ENCODE data around the gene AFG1L. TPM values are rescaled to one million over a fixed set of nuclear protein-coding genes. Genes with fewer than 3 reads are reported as not detected.
A peak's percentile ranks its signal among the peaks of the same experiment; 100 is the strongest.

The AFG1L gene
- total RNA-seq, 2 donors from 2014 or later = 4.6 to 5.0 TPM

DNA sequence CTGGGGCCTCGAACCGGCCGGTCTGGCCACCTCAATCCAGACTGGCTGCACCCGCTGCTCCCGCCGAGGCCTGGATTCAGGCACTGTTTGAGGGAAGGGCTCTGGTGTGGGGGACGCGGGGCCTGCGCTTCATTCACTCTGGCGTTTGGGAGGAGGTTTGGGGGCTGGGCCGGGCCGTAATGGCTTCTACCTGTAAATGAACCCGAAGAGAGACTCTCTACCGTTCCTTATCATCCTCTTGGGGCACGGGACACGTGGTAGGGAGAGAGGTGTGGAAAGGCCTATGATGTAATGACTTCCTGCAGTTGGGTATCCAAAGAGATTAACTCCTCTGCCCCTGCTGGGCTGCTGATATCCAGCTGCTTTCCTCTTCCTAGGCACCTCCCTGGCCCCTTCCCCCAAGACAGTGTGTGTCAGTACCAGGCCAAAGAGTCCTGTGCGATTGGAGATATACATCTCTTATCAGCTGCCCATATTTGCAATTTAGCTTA lies 267.7 kb downstream of the AFG1L start:
- Mint-ChIP-seq H3K27ac (peak overlapping the region; percentile 22 to 82), H3K9me3 (no peaks in the 10 kb centered on the region), H3K4me3 (peak overlapping the region; percentile 94), H3K36me3 (peaks cover 8% of the 10 kb centered on the region), H3K4me1 (ENCODE audit: low read depth in 2 of 2) (peaks cover 50 to 61% of the 10 kb centered on the region in 2 donors), H3K27me3 (no peaks in the 10 kb centered on the region)
- ATAC-seq (no peak), DNase-seq (ENCODE audit: low spot score) (no peak)

DNA sequence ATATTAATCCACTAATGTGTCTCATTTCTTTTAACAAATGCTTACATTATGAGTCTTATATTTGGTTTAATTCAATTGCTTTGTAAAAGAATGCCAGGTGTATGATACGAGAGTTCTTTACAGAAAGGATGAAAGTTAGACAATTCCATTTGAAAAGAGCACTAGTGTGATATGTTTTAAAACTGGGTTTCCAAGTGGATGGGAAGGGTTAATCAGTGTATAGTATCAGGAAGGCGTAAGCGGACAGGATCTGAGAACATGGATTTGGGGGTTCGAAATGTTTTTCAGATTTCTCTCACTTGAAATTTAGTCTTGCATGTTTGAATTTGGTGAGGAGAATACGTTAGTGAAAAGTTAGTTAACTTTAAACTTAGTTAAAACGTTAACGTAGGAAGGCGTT lies 268.4 kb downstream of the AFG1L start:
- H3K4me3 Mint-ChIP-seq = peak overlapping the region; percentile 94
- H3K36me3 Mint-ChIP-seq = peaks cover 8% of the 10 kb centered on the region
- DNase-seq (ENCODE audit: low spot score) (no peak), ATAC-seq (no peak)
- H3K9me3 Mint-ChIP-seq = no peaks in the 10 kb centered on the region
- H3K27me3 Mint-ChIP-seq = no peaks in the 10 kb centered on the region
- H3K27ac Mint-ChIP-seq = peak overlapping the region; percentile 22 to 82
- peaks cover 54 to 66% of the 10 kb centered on the region in 2 donors for H3K4me1 Mint-ChIP-seq (ENCODE audit: low read depth in 2 of 2)

DNA sequence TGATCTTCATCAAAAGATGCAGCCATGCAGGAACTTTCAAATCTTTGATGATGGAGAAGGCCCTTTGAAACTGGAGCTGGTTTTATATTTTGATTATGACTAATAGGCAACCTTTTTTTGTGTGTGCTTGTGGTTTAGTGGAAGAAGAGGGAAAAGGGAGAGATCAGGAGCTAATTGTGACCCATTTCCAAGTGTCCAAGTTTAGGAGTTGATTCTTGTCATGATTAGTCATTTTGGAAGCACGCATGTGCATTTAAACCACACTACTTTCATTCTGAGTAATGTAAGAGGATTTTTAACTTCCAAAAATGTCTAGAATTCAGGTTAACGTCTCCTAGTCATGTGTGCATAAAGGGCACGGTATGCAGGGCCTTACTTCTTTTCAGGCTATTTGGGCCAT lies 269.3 kb downstream of the AFG1L start:
- no peak for ATAC-seq
- Mint-ChIP-seq H3K4me3 (peak overlapping the region; percentile 70), H3K27me3 (no peaks in the 10 kb centered on the region), H3K4me1 (ENCODE audit: low read depth in 2 of 2) (peaks cover 63 to 70% of the 10 kb centered on the region in 2 donors), H3K36me3 (peaks cover 8% of the 10 kb centered on the region), H3K27ac (peak overlapping the region; percentile 71 to 80), H3K9me3 (no peaks in the 10 kb centered on the region)
- peak; percentile 62 for DNase-seq (ENCODE audit: low spot score)

DNA sequence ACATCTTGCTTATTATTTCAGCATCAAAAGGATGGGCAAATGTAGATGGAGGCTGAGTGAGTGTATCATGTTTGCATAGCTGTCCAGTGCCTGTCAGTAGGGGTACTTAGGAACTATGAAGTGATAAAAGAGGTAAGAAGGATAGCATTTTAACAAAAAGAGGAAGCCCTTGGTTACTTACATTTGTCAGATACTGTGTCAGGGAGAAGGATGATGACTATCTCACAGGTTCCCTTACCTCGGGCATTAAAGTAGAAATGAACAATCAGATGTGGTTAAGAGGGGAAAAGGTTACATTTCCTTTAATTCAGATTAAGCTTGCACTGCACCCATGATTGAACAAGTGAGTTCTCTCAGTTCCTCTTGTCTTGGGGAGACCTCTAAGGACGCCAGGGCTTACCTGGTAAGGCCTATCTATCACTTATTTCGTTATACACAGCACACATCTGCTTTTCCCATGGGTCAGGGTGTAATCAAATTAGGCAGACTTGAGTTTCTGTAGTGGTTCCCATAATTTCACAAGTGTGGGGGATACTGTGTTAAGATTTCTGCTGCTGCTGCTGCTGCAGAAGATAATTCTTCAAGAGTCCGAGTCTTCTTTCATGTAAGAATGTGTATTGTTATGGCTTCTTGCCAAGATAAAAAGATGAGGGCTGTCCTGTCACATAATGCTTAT lies 270.4 kb downstream of the AFG1L start:
- Mint-ChIP-seq H3K27me3 (no peaks in the 10 kb centered on the region), H3K27ac (peak overlapping the region; percentile 71 to 80), H3K36me3 (peaks cover 8% of the 10 kb centered on the region), H3K4me1 (ENCODE audit: low read depth in 2 of 2) (peaks cover 67 to 74% of the 10 kb centered on the region in 2 donors), H3K9me3 (no peaks in the 10 kb centered on the region), H3K4me3 (peak overlapping the region; percentile 70)
- peak in 1 of 2 donors; percentile 37 for ATAC-seq
- DNase-seq (ENCODE audit: low spot score) = no peak

DNA sequence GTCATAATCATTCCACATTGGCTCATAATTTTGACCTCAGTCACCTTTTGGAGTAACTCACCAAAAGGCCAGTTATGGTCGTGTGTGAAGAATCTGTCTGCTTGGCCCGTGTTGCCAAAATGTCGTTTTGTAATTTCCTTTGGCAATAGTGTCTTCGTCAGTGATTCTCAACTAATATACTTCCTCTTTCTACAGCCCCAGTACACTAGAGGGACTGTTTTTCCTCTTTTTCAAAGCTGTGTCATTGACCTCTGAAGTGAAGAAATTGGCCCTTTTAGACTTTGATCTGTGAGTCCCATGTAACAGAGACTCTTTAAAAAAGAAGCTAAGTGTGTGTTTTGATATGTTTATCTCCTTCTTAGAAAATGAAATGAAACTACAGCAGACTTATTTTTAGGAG lies 271.0 kb downstream of the AFG1L start:
- peak overlapping the region; percentile 70 for H3K4me3 Mint-ChIP-seq
- H3K9me3 Mint-ChIP-seq = no peaks in the 10 kb centered on the region
- peaks cover 8% of the 10 kb centered on the region for H3K36me3 Mint-ChIP-seq
- H3K27ac Mint-ChIP-seq = peak overlapping the region; percentile 71 to 80
- peaks cover 67 to 75% of the 10 kb centered on the region in 2 donors for H3K4me1 Mint-ChIP-seq (ENCODE audit: low read depth in 2 of 2)
- DNase-seq (ENCODE audit: low spot score) (peak; percentile 63), ATAC-seq (peak; percentile 56 to 76)
- H3K27me3 Mint-ChIP-seq = no peaks in the 10 kb centered on the region

DNA sequence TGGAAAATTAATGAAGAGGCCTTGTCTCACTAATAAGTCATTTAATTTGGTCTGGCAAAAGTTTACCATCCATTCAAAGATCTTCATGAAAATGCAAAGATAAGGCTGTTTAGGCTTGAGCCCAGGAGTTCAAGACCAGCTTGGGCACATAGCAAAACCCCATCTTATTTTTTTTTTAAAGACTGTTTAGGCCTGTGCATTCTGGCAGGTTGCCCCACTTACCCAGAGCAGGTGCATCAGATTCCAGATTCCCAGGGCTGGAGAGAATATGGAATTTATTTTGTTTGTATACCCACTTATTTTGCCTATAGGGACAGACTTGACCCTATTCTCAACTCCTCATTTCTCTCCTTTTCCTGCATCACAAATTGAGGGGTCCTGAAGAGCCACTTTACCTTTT lies 271.6 kb downstream of the AFG1L start:
- H3K27ac Mint-ChIP-seq = peak overlapping the region; percentile 71 to 80
- peak overlapping the region; percentile 70 for H3K4me3 Mint-ChIP-seq
- peaks cover 8% of the 10 kb centered on the region for H3K36me3 Mint-ChIP-seq
- H3K4me1 Mint-ChIP-seq (ENCODE audit: low read depth in 2 of 2) = peaks cover 69 to 81% of the 10 kb centered on the region in 2 donors
- DNase-seq (ENCODE audit: low spot score) (no peak), ATAC-seq (no peak)
- H3K9me3 Mint-ChIP-seq = no peaks in the 10 kb centered on the region
- H3K27me3 Mint-ChIP-seq = no peaks in the 10 kb centered on the region

DNA sequence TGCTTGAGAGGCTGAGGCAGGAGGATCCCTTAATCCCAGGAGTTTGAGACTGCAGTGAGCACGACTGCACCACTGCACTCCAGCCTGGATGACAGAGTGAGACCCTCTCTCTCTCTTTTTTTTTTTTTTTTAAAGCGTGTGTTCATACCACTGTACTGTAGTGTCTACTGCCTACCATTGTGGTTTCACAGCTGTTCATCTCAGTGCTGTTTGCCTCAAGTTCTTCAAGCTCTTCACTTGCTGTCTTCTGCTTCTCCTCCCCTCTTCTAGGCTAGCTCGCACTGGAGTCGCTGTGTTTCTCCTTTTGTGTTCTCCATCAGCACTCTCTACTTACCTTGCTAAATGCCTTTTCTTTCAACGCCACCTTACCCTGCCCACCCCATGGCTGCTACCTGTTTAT lies 273.2 kb downstream of the AFG1L start:
- peak overlapping the region; percentile 44 to 80 for H3K27ac Mint-ChIP-seq
- DNase-seq (ENCODE audit: low spot score) (no peak), ATAC-seq (peak; percentile 30 to 61)
- H3K36me3 Mint-ChIP-seq = peaks cover 4% of the 10 kb centered on the region
- H3K27me3 Mint-ChIP-seq = no peaks in the 10 kb centered on the region
- peaks cover 62 to 70% of the 10 kb centered on the region in 2 donors for H3K4me1 Mint-ChIP-seq (ENCODE audit: low read depth in 2 of 2)
- no peaks in the 10 kb centered on the region for H3K9me3 Mint-ChIP-seq
- peak overlapping the region; percentile 46 for H3K4me3 Mint-ChIP-seq

DNA sequence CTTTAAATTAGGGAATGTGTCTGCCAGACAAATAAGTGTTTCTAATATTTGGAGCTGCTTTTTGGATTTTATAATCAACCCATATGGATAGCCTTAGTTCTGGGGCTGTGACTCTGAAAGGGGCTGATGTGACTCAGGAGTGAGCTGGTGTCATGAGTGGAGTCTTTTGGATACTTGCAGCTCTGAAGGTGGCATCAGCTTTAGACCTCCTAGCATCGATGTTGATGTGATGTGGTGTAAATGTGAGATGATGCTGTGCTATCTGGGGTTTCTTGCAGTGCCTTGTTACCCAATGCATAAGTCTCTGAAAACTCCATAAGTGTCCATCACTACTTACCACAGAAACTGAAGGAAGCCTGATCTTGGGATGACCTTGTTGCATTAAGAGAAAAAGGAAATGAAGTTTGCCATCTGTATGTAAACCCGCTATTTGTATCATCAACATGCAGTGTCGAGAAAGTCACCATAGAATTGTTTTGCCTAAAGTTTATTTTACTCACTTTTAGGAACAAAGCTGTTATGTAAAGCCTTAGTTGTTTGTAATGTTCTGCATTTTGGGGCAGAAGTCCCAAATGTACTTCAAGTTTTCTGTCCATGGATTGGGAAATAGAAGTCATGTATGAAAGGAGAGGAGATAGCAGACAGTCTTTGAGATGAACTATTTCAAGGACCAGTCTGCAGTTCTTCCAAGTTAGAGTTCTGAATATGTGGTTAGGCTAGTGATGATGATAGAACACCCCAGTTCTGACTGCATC lies 273.9 kb downstream of the AFG1L start:
- H3K36me3 Mint-ChIP-seq = no peaks in the 10 kb centered on the region

DNA sequence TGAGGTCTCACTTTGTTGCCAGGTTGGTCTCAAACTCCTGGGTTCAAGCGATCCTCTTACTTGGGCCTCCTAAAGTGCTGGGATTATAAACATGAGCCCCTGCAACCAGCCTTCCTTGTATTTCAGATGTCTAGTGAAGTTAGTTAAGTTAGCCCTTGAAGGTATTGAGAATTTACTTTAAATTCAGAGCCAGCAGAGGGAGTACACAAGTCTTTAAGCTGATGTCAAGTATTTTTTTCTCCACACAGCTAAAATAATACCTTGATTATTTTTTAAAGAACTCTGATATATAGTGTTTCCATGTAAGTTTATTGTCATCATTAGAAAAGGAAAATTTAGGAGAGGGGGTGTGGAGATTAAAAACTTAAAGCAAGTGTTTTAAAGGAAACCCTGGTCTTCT lies 275.7 kb downstream of the AFG1L start:
- Mint-ChIP-seq H3K4me1 (ENCODE audit: low read depth in 2 of 2) (peaks cover 52 to 63% of the 10 kb centered on the region in 2 donors), H3K9me3 (no peaks in the 10 kb centered on the region), H3K27ac (no peak overlapping the region), H3K36me3 (no peaks in the 10 kb centered on the region), H3K4me3 (no peak overlapping the region), H3K27me3 (no peaks in the 10 kb centered on the region)
- ATAC-seq (no peak), DNase-seq (ENCODE audit: low spot score) (no peak)

More for the DNA sequence above, 273.9 kb downstream of the AFG1L start:
- no peak for DNase-seq (ENCODE audit: low spot score)
- H3K27me3 Mint-ChIP-seq = no peaks in the 10 kb centered on the region
- H3K4me3 Mint-ChIP-seq = peak overlapping the region; percentile 46
- peak in 1 of 2 donors; percentile 28 for ATAC-seq
- no peaks in the 10 kb centered on the region for H3K9me3 Mint-ChIP-seq
- H3K4me1 Mint-ChIP-seq (ENCODE audit: low read depth in 2 of 2) = peaks cover 58 to 66% of the 10 kb centered on the region in 2 donors
- H3K27ac Mint-ChIP-seq = peak overlapping the region; percentile 44 to 80

DNA sequence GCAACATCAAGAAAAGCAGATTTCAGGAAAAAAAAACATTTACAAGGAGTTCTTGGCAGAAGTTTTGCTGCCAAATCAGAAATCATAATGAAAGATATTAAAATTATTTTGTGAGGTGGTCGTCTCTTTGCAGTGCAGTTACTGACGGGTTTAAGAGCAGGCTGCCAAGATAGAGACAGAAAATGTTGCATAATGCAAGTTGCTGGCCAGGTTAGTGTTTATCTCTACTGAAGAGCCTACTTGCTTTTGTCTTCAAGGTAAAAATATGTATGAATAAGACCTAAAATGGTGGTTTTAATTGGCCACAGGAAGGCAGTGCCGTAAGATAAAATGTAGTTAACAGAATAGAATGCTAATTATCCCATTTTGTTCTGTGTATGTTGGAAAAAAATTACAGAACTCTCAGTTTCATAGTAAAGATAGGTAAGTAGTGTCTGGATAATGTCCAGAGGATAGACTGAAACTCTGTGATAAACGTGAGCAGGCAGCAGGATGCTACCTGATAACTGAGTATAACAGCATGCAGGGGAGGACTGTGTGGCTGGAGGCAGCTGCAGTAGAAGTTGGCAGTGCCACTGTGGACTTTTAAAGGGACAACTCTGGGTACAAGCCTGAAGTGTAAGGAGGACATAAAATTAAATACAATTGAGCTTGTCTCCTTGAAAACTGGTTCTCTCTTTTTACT lies 279.7 kb downstream of the AFG1L start:
- no peak overlapping the region for H3K4me3 Mint-ChIP-seq
- no peak for ATAC-seq

More for the DNA sequence above, 279.7 kb downstream of the AFG1L start:
- no peaks in the 10 kb centered on the region for H3K9me3 Mint-ChIP-seq
- H3K27me3 Mint-ChIP-seq = no peaks in the 10 kb centered on the region
- H3K36me3 Mint-ChIP-seq = no peaks in the 10 kb centered on the region
- peaks cover 37 to 49% of the 10 kb centered on the region in 2 donors for H3K4me1 Mint-ChIP-seq (ENCODE audit: low read depth in 2 of 2)
- peak overlapping the region in 1 of 2 donors; percentile 30 for H3K27ac Mint-ChIP-seq
- DNase-seq (ENCODE audit: low spot score) = no peak

Other genes with a start within 250 kb of the AFG1L start
- gene OSTM1, start 220.3 kb upstream of the AFG1L start, total RNA-seq = 10 to 100 TPM; 37.7 to 55.6 TPM
- gene NR2E1, start 129.0 kb upstream of the AFG1L start, total RNA-seq = not detected
- gene SNX3, start 34.0 kb upstream of the AFG1L start, total RNA-seq = 10 to 100 TPM; 40.8 to 76.6 TPM